Hepatocyte (in vitro differentiated cells): Measurements from ENCODE around the gene RASAL1. TPM values are rescaled to one million over a fixed set of nuclear protein-coding genes. Genes with fewer than 3 reads are reported as not detected.

Experiments used
- DNase-seq: peaks from one replicate; pipeline ENCODE4 v3.0.0-alpha.2; 2016; ENCODE audit warnings: low spot score
- H2AFZ ChIP-seq: fragments of 200-600 bp; sonication (generic); 2 replicates; pipeline ENCODE4 v1.6.0; 2016; ENCODE audit warnings: antibody characterized with exemption, mild to moderate bottlenecking
- H3K27ac ChIP-seq: fragments of 200-600 bp; sonication (generic); 2 replicates; pipeline ENCODE4 v1.5.1; 2016; ENCODE audit warnings: mild to moderate bottlenecking
- H3K27me3 ChIP-seq: fragments of 200-600 bp; sonication (generic); 2 replicates; pipeline ENCODE4 v1.6.1; 2016
- H3K36me3 ChIP-seq: fragments of 200-600 bp; sonication (generic); replicated peaks from 2 replicates; pipeline ENCODE4 v1.5.1; 2016; ENCODE audit warnings: low read depth; ENCODE audit not compliant: insufficient read depth
- H3K4me1 ChIP-seq: fragments of 200-600 bp; sonication (generic); 2 replicates; pipeline ENCODE4 v1.5.1; 2016; ENCODE audit warnings: mild to moderate bottlenecking, moderate library complexity; ENCODE audit not compliant: insufficient read depth
- H3K4me2 ChIP-seq: fragments of 200-600 bp; sonication (generic); 2 replicates; pipeline ENCODE4 v1.6.0; 2016
- H3K4me3 ChIP-seq: fragments of 200-600 bp; sonication (generic); 2 replicates; pipeline ENCODE4 v1.5.1; 2016; ENCODE audit warnings: mild to moderate bottlenecking
- H3K79me2 ChIP-seq: fragments of 200-600 bp; sonication (generic); 2 replicates; pipeline ENCODE4 v1.6.0; 2017; ENCODE audit warnings: mild to moderate bottlenecking
- H3K9me2 ChIP-seq: fragments of 200-600 bp; sonication (generic); replicated peaks from 2 replicates; pipeline ENCODE4 v1.6.0; 2017; ENCODE audit warnings: mild to moderate bottlenecking; ENCODE audit not compliant: insufficient read depth
- H3K9me3 ChIP-seq: fragments of 200-600 bp; sonication (generic); 2 replicates; pipeline ENCODE4 v1.5.1; 2016; ENCODE audit warnings: low read depth, mild to moderate bottlenecking
- H4K20me1 ChIP-seq: fragments of 200-600 bp; sonication (generic); 2 replicates; pipeline ENCODE4 v1.6.0; 2016; ENCODE audit warnings: mild to moderate bottlenecking; ENCODE audit not compliant: insufficient read depth, poor library complexity, severe bottlenecking
- EZH2 ChIP-seq: fragments of 200-600 bp; sonication (generic); IDR thresholded peaks from 2 replicates; pipeline ENCODE4 v1.6.1; 2016; ENCODE audit warnings: antibody characterized with exemption, mild to moderate bottlenecking, borderline replicate concordance
- EZH2phosphoT487 ChIP-seq: fragments of 200-600 bp; sonication (generic); IDR thresholded peaks from one replicate; pipeline ENCODE4 v1.6.1; 2018; ENCODE audit warnings: antibody characterized with exemption, mild to moderate bottlenecking, low read depth, moderate library complexity; ENCODE audit not compliant: unreplicated experiment, severe bottlenecking
- WGBS: methylation state at CpG from one replicate; pipeline ENCODE4 v1.1.6; 2016; ENCODE audit warnings: low lambda C conversion rate; ENCODE audit errors: missing lambda C conversion rate; 5-methylcytosine and 5-hydroxymethylcytosine counted together
- polyA plus RNA-seq: library from polyadenylated mRNA; unstranded; fragments of >200 nt; fragmentation: Nextera tagmentation; extraction: Ambion mirVana; gene quantifications from 2 replicates; pipeline ENCODE4 v1.2.1, GENCODE V29; 2016
- total RNA-seq: library from RNA; depleted of rRNA; stranded (reverse); fragments of >200 nt; gene quantifications from 2 replicates; pipeline ENCODE4 v1.2.3, GENCODE V29; 2014
- TF ChIP-seq, protein P1 (sequence below): fragments of 200-600 bp; sonication (generic); IDR thresholded peaks from 2 replicates; pipeline ENCODE4 v1.5.1; 2016; ENCODE audit warnings: antibody characterized with exemption, mild to moderate bottlenecking; ENCODE audit not compliant: poor library complexity

The RASAL1 gene
- total and polyA plus RNA-seq, 2 experiments from 2014 or later, result 0.74 TPM; not detected in 1

DNA sequence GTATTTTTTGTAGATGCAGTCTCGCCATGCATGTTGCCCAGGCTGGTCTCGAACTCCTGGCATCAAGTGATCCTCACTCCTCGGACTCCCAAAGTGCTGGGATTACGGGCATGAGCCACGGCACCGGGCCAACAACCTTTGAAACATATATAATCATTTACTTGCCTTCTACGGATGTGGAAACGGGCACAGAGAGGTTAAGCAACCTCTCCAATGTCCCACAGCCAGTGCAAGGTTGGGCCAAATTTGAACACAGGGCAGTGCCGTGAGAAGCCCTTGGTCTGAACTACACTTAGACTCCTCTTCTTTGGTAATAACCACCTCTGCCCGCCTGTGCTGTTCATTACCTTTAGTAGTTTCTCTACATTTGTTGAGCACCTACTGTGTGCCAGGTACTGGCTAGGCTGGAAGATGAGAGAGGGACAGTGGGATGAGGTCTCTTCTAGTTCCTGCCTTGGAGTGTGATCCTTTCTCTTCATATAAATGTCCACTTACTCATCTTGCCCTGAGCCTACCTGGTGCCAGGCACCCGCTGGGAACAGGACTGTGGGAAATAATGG is 47.5 kb upstream of the RASAL1 start:
- Histone ChIP-seq H3K36me3 (no peaks in the 10 kb centered on the region), H2AFZ (no peak overlapping the region), H4K20me1 (peaks cover 7% of the 10 kb centered on the region), H3K27ac (no peak overlapping the region), H3K9me3 (no peaks in the 10 kb centered on the region), H3K4me2 (no peak overlapping the region), H3K4me3 (no peak overlapping the region), H3K79me2 (peaks cover 47% of the 10 kb centered on the region), H3K4me1 (peaks cover 15% of the 10 kb centered on the region), H3K27me3 (no peaks in the 10 kb centered on the region), H3K9me2 (no peaks in the 10 kb centered on the region)
- WGBS, result 97% methylated on average over 11 of the region's 11 CpGs
- no peak for TF ChIP-seq EZH2
- TF ChIP-seq, protein P1, sequence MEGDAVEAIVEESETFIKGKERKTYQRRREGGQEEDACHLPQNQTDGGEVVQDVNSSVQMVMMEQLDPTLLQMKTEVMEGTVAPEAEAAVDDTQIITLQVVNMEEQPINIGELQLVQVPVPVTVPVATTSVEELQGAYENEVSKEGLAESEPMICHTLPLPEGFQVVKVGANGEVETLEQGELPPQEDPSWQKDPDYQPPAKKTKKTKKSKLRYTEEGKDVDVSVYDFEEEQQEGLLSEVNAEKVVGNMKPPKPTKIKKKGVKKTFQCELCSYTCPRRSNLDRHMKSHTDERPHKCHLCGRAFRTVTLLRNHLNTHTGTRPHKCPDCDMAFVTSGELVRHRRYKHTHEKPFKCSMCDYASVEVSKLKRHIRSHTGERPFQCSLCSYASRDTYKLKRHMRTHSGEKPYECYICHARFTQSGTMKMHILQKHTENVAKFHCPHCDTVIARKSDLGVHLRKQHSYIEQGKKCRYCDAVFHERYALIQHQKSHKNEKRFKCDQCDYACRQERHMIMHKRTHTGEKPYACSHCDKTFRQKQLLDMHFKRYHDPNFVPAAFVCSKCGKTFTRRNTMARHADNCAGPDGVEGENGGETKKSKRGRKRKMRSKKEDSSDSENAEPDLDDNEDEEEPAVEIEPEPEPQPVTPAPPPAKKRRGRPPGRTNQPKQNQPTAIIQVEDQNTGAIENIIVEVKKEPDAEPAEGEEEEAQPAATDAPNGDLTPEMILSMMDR, result no peak
- TF ChIP-seq EZH2phosphoT487, result no peak
- no peak for DNase-seq

DNA sequence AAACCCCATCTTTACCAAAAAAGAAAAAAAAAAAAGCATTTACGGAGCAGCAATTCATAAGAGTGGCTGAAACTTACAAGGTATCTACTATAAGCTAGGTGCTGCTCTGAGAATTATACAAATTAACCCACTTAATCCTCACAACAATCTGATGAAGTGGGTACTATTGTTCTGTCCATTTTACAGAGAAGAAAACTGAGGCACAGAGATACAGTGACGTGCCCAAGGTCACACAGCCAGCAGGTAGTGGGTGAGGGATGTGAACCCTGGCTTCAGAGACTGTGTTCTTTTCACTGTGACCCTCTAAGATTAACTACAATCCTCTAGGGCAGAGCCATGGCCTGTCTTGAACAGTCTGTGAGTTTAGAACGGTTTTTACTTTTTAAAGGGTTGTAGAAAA is 46.4 kb upstream of the RASAL1 start:
- Histone ChIP-seq H3K4me3 (no peak overlapping the region), H3K4me2 (no peak overlapping the region), H3K9me2 (no peaks in the 10 kb centered on the region), H3K27me3 (no peaks in the 10 kb centered on the region), H4K20me1 (peaks cover 7% of the 10 kb centered on the region), H2AFZ (no peak overlapping the region), H3K4me1 (peaks cover 15% of the 10 kb centered on the region), H3K36me3 (no peaks in the 10 kb centered on the region), H3K27ac (no peak overlapping the region), H3K9me3 (no peaks in the 10 kb centered on the region), H3K79me2 (peaks cover 42% of the 10 kb centered on the region)
- 96% methylated on average over 3 of the region's 3 CpGs for WGBS
- no peak for TF ChIP-seq EZH2phosphoT487
- TF ChIP-seq EZH2, result no peak
- TF ChIP-seq, protein P1, result no peak
- DNase-seq, result no peak

DNA sequence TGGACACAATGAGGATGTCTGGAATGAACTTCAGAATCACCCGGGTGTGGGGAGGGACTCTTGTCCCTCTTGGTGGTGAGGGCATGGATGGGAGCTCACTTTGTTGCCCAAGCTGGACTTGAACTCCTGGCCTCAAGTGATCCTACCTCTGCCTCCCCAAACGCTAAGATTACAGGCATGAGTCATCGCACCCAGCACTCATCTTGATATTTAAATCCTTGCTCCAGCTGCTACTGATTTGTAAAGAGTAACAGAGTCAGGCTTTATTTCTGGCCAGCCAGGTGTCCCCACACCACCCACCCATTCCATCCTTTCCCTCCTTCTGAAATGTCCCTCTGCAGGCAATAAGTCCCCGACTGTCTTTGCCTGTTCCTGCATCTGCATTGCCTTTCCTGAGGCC is 44.8 kb upstream of the RASAL1 start:
- Histone ChIP-seq H3K9me3 (no peaks in the 10 kb centered on the region), H3K36me3 (no peaks in the 10 kb centered on the region), H3K4me2 (no peak overlapping the region), H3K9me2 (no peaks in the 10 kb centered on the region), H4K20me1 (peaks cover 3% of the 10 kb centered on the region), H3K4me1 (peaks cover 7% of the 10 kb centered on the region), H3K4me3 (no peak overlapping the region), H3K27me3 (no peaks in the 10 kb centered on the region), H3K27ac (no peak overlapping the region), H2AFZ (no peak overlapping the region), H3K79me2 (peaks cover 31% of the 10 kb centered on the region)
- TF ChIP-seq, protein P1, result no peak
- no peak for TF ChIP-seq EZH2phosphoT487
- no peak for TF ChIP-seq EZH2
- no peak for DNase-seq
- WGBS, result 81% methylated on average over 4 of the region's 4 CpGs

DNA sequence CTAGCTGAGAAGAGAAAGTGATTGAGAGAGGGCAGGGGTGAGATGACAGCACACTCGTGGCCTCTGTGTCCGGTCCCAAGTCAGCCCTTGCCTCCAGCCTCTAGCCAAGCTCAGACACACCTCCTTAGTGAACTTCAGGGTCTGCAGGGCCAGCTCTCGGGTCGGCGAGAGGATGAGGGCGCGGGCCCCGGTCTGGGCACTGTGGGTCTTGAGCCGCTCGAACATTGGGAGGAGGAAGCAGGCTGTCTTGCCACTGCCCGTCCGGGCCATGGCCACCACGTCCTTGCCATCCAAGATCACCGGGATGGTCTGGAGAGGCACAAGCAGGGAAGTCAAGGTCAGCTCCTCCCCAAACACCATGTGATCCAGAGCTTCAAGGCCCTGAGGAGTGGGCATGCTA is 43.5 kb upstream of the RASAL1 start:
- Histone ChIP-seq H3K9me2 (no peaks in the 10 kb centered on the region), H3K4me2 (no peak overlapping the region), H3K27ac (no peak overlapping the region), H3K36me3 (no peaks in the 10 kb centered on the region), H4K20me1 (peaks cover 3% of the 10 kb centered on the region), H3K79me2 (peaks cover 25% of the 10 kb centered on the region), H3K27me3 (no peaks in the 10 kb centered on the region), H3K4me3 (no peak overlapping the region), H3K4me1 (peaks cover 3% of the 10 kb centered on the region), H3K9me3 (no peaks in the 10 kb centered on the region), H2AFZ (no peak overlapping the region)
- no peak for DNase-seq
- WGBS, result 94% methylated on average over 13 of the region's 14 CpGs
- TF ChIP-seq EZH2, result no peak
- TF ChIP-seq, protein P1, result no peak
- no peak for TF ChIP-seq EZH2phosphoT487
